ENCODE measurements around the gene OSBPL10.

The OSBPL10 gene

DNA sequence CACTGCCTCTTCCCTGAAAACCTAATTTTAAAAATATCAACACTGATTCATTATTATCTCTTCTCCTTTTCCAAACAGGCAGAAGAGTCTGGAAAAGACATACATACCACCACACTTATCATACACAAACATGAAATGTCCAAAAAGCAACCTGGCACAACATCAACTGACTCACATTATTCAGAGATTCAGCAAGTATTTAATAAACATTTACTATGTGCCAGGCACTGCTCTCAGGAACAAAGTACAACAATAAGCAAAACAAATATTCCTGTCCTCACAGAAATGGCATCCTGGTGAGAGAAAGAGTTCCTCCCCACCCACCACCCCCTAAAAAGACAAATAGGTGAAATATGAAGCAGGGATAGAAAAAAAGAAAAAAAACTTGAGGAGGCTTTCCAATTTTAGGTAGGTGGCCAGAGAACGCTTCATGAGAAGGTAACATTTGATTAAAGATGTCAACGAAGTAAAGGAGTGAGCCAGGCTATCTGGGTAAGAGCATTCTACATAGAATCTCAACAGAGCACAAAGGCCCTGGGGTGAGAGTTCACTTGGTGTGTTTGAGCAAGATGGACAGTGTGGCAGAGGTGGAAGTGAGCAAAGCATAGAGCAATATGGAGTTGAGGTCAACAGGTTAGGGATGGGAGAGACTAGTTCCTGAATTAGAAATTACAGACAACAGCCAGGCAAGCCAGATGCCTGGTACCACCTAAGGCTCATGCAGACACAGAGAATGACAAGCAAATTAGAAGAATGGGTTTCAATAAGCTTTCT, 141.7 kb downstream of the OSBPL10 start (continued):
- TF ChIP-seq PPARA (CRISPR knock-in tag; IDR thresholded peaks at IDR 0.05; ENCODE audit: borderline replicate concordance) (no peak), PATZ1 (CRISPR knock-in tag; IDR thresholded peaks at IDR 0.05; ENCODE audit: borderline replicate concordance) (no peak), CREB5 (CRISPR knock-in tag; IDR thresholded peaks at IDR 0.05; ENCODE audit: low read depth) (no peak)

DNA sequence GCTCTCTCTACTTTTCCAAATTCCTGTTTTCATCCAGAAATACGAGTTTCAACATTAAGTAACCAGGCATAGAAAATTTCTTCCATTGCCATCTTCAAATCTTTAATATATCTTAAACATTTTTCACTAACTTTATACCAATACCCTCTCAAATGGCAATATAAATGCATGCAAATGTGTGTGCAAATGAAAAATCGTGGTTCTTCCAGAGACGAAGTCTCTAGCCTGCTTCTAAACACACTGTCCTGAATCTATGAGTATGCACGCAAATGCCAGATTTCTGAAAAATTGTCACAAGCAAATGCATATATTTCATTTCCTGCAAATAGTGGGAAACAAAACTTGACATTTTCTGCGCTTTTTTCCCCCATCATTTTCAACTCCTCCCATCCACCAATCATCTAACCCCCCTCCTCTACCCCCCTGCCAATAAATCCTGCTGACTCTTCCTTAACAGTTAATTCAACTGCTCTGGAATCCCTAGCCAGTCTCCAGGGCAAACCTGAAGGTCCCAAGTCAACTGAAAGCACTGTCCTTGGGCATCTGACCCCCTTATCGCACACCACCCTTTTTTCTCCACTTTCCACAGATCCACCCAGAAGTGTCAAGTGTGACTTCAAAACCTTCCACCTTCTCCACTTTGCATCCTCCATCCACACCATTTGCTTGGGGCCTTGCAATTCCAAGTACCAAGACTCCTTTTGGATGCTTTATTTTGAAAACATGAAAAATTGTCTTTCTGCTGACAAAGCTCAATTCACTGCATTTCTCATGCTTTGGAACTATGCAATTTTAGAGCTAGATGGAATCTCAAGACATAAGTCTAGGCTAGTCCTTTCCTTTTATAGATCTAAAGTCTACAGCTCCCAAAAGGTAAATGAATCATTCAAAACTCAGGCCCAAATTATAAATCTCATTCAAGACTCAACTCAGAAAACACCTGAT, 144.7 kb downstream of the OSBPL10 start:
- no peak for TF ChIP-seq ESRRG (CRISPR knock-in tag; IDR thresholded peaks at IDR 0.05)
- no peak for TF ChIP-seq GLIS3 (CRISPR knock-in tag; IDR thresholded peaks at IDR 0.05)
- no peak for TF ChIP-seq PATZ1 (CRISPR knock-in tag; IDR thresholded peaks at IDR 0.05; ENCODE audit: borderline replicate concordance)
- no peak for TF ChIP-seq SNAI2 (CRISPR knock-in tag; IDR thresholded peaks at IDR 0.05)
- no peak for TF ChIP-seq RARB (CRISPR knock-in tag; IDR thresholded peaks at IDR 0.05)
- TF ChIP-seq ZNF565 (CRISPR knock-in tag; conservative IDR thresholded peaks at IDR 0.05; ENCODE audit: low read depth), result no peak
- no peak for TF ChIP-seq ISL1 (CRISPR knock-in tag; IDR thresholded peaks at IDR 0.05)
- TF ChIP-seq TCF4 (CRISPR knock-in tag; IDR thresholded peaks at IDR 0.05; ENCODE audit: borderline replicate concordance), result no peak
- TF ChIP-seq ZFP30 (CRISPR knock-in tag; IDR thresholded peaks at IDR 0.05), result no peak
- no peak for TF ChIP-seq BACH2 (CRISPR knock-in tag; IDR thresholded peaks at IDR 0.05; ENCODE audit: borderline replicate concordance)
- no peak for TF ChIP-seq ZC3H10 (CRISPR knock-in tag; IDR thresholded peaks at IDR 0.05)
- ATAC-seq, result no peak

DNA sequence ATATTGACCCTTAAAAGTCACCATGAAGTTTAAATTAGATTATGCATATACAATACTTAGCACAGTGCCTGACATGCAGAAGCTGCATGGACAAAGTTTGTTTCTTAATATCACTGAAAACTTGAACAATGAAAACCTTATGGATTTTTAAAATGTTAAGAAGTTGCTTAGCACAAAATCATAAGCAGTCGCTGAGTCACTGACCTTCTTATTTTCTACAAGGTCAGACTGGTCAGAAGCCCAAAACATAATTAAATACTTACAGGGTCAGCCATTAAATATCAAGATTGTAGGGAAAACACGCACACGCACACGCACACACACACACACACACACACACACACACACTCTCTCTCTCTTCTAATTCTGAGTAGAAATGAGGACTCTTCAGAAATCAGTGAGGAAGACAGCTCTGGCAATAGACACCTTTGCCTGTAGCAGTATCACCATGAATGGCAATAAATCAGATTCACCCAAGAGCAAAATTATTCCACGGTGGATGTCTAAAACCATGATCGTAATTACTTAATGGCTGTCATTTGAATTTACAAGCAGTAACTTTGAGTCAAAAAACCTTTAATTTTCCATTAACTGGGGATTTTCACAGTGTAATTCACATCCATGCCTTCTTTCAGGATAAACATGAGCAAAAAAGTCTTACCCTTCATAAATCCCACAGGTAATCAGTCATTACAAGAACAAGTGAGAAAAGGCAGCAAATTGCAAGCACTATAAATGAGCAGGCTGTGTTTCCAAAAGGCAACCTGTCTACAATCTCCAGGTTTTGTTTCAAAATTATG, 147.5 kb downstream of the OSBPL10 start:
- ATAC-seq, result no peak

More for the DNA sequence above, 147.5 kb downstream of the OSBPL10 start:
- TF ChIP-seq PPARA (CRISPR knock-in tag; IDR thresholded peaks at IDR 0.05; ENCODE audit: borderline replicate concordance) (no peak), GLIS3 (CRISPR knock-in tag; IDR thresholded peaks at IDR 0.05) (no peak), PATZ1 (CRISPR knock-in tag; IDR thresholded peaks at IDR 0.05; ENCODE audit: borderline replicate concordance) (no peak), POU6F1 (CRISPR knock-in tag; IDR thresholded peaks at IDR 0.05; ENCODE audit: borderline replicate concordance, low read depth) (no peak), TCF4 (CRISPR knock-in tag; IDR thresholded peaks at IDR 0.05; ENCODE audit: borderline replicate concordance) (no peak), ZFP3 (CRISPR knock-in tag; IDR thresholded peaks at IDR 0.05) (no peak), ISL1 (CRISPR knock-in tag; IDR thresholded peaks at IDR 0.05) (no peak), ZNF8 (CRISPR knock-in tag; IDR thresholded peaks at IDR 0.05) (no peak), ARNTL (CRISPR knock-in tag; IDR thresholded peaks at IDR 0.05; ENCODE audit: borderline replicate concordance, low read depth) (no peak), ZC3H10 (CRISPR knock-in tag; IDR thresholded peaks at IDR 0.05) (no peak), CREB5 (CRISPR knock-in tag; IDR thresholded peaks at IDR 0.05; ENCODE audit: low read depth) (no peak)
- TF ChIP-seq, protein P1, sequence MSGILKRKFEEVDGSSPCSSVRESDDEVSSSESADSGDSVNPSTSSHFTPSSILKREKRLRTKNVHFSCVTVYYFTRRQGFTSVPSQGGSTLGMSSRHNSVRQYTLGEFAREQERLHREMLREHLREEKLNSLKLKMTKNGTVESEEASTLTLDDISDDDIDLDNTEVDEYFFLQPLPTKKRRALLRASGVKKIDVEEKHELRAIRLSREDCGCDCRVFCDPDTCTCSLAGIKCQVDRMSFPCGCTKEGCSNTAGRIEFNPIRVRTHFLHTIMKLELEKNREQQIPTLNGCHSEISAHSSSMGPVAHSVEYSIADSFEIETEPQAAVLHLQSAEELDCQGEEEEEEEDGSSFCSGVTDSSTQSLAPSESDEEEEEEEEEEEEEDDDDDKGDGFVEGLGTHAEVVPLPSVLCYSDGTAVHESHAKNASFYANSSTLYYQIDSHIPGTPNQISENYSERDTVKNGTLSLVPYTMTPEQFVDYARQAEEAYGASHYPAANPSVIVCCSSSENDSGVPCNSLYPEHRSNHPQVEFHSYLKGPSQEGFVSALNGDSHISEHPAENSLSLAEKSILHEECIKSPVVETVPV (CRISPR knock-in tag; IDR thresholded peaks at IDR 0.05), result no peak

Measured in SK-N-SH treated with all-trans-retinoic acid at 6 μM for 48 hours (cell line).